Frontal cortex (tissue), 4 donors: ENCODE results near the gene HAUS8. TPM values are rescaled to one million over a fixed set of nuclear protein-coding genes. Genes with fewer than 3 reads are reported as not detected.

Source experiments
- DNase-seq, 2 donors: peaks; one replicate each; pipeline ENCODE4 v3.0.0; 2012; ENCODE audit warnings: low spot score in 2 of 2
- FAIRE-seq: peaks from 2 replicates; lab custom pipeline; 2012; peaks lifted over from hg19 to GRCh38; lab: Jason Lieb, UNC
- total RNA-seq: library from RNA; depleted of rRNA; stranded (reverse); fragments of >200 nt; gene quantifications from one replicate; pipeline ENCODE4 v1.2.3, GENCODE V29; 2014
- donor health status: control.
- donor health status: control.
- donor health status: control.

Gene HAUS8
- total RNA-seq, 1 donor from 2014 or later = 2.0 TPM

DNA sequence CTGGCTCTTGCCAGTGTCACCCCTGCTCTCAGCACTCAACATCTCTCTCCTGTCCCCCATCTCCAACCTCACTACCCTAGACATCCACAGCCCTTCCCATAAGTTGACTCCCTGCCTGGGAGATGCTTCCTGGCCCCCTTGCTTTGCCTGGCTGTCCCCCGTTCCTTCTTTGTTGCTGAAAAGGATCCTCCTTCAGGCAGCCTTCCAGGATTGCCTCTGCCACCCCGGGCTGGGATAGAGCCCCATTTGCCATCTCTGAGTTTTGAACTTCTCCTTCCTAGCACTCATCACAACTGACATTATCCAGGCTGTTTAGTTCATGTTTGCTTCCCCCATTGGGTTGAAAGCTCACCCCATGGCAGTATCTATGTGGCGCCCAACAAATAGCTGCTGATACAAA is 68.7 kb downstream of the HAUS8 start:
- no peak for DNase-seq
- FAIRE-seq = no peak

DNA sequence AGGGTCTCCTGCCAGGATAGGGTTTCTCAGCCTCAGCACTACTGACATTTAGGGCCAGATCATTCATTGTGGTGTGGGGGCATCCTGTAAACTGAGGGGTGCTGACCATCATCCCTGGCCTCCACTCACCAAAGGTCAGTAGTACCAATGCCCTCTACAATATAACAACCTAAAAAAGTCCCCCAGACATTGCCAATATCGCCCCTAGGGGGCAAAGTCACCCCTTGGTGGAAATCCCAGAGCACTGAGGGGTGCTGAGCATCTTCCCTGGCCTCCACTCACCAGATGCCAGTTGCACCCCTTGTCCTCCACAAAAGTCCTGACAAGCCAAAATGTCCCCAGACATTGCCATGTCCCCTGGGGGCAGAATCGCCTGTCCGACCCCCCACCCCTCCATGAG is 70.3 kb downstream of the HAUS8 start:
- FAIRE-seq (no peak), DNase-seq (no peak)

DNA sequence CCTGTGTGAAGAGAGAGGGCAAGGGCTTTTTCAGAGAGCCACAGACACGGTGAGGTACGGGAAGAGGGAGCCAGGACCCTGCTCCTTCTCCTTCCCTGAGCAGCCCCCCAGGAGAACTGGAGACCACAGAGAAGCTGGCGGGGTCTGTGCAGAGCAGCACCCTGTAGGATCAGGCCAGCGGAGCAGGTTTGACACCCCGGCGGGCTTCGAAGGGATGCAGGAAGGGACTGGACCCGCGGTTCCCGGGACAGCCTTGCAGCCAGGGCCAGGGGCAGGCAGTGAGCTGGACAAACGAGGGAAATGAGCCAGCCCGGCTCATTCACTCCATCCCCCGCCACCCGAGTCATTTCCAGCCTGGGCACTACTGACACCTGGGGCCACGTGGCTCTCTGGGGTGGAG is 70.9 kb downstream of the HAUS8 start:
- DNase-seq (no peak), FAIRE-seq (no peak)

DNA sequence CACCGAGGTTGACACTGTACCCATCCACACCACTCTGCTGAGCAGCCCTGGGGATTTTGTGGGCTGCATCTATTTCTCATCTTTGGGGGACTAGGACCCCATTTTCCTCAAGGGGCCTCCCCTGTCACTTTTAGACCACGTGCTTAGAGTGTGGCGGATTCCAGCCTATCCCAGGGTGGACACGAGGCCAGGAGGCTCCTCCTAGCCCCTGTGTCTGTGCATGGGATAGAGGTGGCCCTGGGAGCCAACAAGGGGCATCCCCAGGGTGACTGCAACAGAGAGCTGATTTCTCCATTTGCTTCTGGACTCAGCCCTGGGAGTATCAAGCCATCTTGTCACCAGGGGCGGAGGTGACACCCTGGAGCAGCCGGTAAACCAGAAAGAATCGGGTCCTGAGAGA is 72.8 kb downstream of the HAUS8 start:
- no peak for FAIRE-seq
- DNase-seq = no peak

DNA sequence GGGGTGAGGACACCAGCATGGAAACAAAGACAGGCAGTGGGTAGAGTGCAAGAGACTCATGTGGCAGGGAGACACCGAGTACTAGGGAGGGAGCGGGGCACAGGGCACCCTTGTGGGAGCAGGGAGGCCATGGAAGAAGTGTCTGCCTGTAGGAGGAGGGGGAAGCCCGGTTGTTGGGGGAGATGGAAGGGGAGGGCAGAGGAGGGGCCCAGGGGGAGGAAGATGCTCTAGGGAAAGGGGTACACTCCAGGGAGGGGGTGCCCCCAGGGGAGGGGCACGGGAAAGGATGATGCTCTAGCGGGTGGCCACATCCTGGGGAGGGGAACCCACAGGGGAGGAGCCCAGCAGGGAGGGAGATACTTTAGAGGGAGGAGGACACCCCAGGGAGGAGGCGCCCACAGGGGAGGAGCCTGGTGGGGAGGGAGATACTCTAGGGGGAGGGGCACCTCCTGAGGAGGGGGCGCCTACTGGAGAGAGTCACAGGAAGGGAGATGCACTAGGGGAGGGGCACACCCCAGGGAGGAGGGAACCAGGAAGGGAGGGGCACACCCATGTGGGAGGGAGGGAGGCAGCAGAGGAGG is 73.6 kb downstream of the HAUS8 start:
- DNase-seq (no peak), FAIRE-seq (no peak)

Other genes starting within 250 kb of the HAUS8 start
- gene SIN3B, start 246.1 kb downstream of the HAUS8 start, total RNA-seq = 34.6 TPM
- under 0.01 TPM for gene F2RL3, start 186.5 kb downstream of the HAUS8 start, total RNA-seq
- 4.9 TPM for gene CPAMD8, start 48.6 kb downstream of the HAUS8 start, total RNA-seq
- 21.2 TPM for gene MYO9B, start 325 bp upstream of the HAUS8 start, total RNA-seq
- gene USE1, start 139.9 kb upstream of the HAUS8 start, total RNA-seq = 15.1 TPM
- 0.82 TPM for gene OCEL1, start 150.8 kb upstream of the HAUS8 start, total RNA-seq
- 9.8 TPM for gene NR2F6, start 170.5 kb upstream of the HAUS8 start, total RNA-seq
- 0.82 TPM for gene USHBP1, start 189.3 kb upstream of the HAUS8 start, total RNA-seq
- gene BABAM1, start 192.0 kb upstream of the HAUS8 start, total RNA-seq = 66.9 TPM
- gene ANKLE1, start 206.4 kb upstream of the HAUS8 start, total RNA-seq = 0.82 TPM
- 20.4 TPM for gene ABHD8, start 228.0 kb upstream of the HAUS8 start, total RNA-seq
- 11.4 TPM for gene MRPL34, start 230.4 kb upstream of the HAUS8 start, total RNA-seq
- gene DDA1, start 234.1 kb upstream of the HAUS8 start, total RNA-seq = 10.2 TPM